ENCODE data around the gene ST3GAL4.
"Not testable (repeated sequence)": the region's sequence is repeated elsewhere in the genome, so short reads cannot be mapped to it uniquely, and the experiment has no call there.

Gene ST3GAL4

GRCh38 chr11:126391286-126391954 is 35.9 kb downstream of the ST3GAL4 start:
- no peak for DNase-seq

- DNase-seq, result no peak
These were observed 36.6 kb downstream of the ST3GAL4 start for GRCh38 chr11:126391970-126392632.

- DNase-seq, result no peak
These were observed 37.1 kb downstream of the ST3GAL4 start for GRCh38 chr11:126392633-126393013.

- no peak for DNase-seq
These were observed 37.7 kb downstream of the ST3GAL4 start for GRCh38 chr11:126393143-126393542.

GRCh38 chr11:126394036-126394435 is 38.5 kb downstream of the ST3GAL4 start:
- DNase-seq, result no peak

GRCh38 chr11:126394634-126395072 is 39.2 kb downstream of the ST3GAL4 start:
- DNase-seq, result not testable (repeated sequence)

GRCh38 chr11:126395784-126396183 is 40.3 kb downstream of the ST3GAL4 start:
- not testable (repeated sequence) for DNase-seq

- not testable (repeated sequence) for DNase-seq
These were observed 40.8 kb downstream of the ST3GAL4 start for GRCh38 chr11:126396266-126396665.

GRCh38 chr11:126396965-126397364 is 41.5 kb downstream of the ST3GAL4 start:
- DNase-seq, result no peak

GRCh38 chr11:126398296-126398695 is 42.8 kb downstream of the ST3GAL4 start:
- no peak for DNase-seq

- no peak for DNase-seq
These were observed 43.2 kb downstream of the ST3GAL4 start for GRCh38 chr11:126398721-126399120.

- no peak for DNase-seq
These were observed 44.5 kb downstream of the ST3GAL4 start for GRCh38 chr11:126400019-126400418.

GRCh38 chr11:126400479-126400878 is 45.0 kb downstream of the ST3GAL4 start:
- no peak for DNase-seq

- DNase-seq, result no peak
These were observed 47.6 kb downstream of the ST3GAL4 start for GRCh38 chr11:126403022-126403581.

GRCh38 chr11:126403658-126404057 is 48.2 kb downstream of the ST3GAL4 start:
- no peak for DNase-seq

GRCh38 chr11:126404367-126404766 is 48.9 kb downstream of the ST3GAL4 start:
- no peak for DNase-seq

- no peak for DNase-seq
These were observed 49.9 kb downstream of the ST3GAL4 start for GRCh38 chr11:126405374-126405773.

- no peak for DNase-seq
These were observed 50.4 kb downstream of the ST3GAL4 start for GRCh38 chr11:126405906-126406305.

- no peak for DNase-seq
These were observed 50.9 kb downstream of the ST3GAL4 start for GRCh38 chr11:126406368-126406767.

- no peak for DNase-seq
These were observed 51.6 kb downstream of the ST3GAL4 start for GRCh38 chr11:126407101-126407521.

GRCh38 chr11:126407682-126408288 is 52.3 kb downstream of the ST3GAL4 start:
- DNase-seq, result no peak

GRCh38 chr11:126408496-126408895 is 53.0 kb downstream of the ST3GAL4 start:
- no peak for DNase-seq

- DNase-seq, result no peak
These were observed 53.6 kb downstream of the ST3GAL4 start for GRCh38 chr11:126408901-126409619.
